ENCODE results near the gene MIA.
A peak's percentile ranks its signal among the peaks of the same experiment; 100 is the strongest.
"Not testable (repeated sequence)": the region's sequence is repeated elsewhere in the genome, so short reads cannot be mapped to it uniquely, and the experiment has no call there.

Gene MIA

GRCh38 chr19:40804783-40805242 is 29.5 kb downstream of the MIA start:
- DNase-seq, result no peak

GRCh38 chr19:40805258-40805868 is 30.0 kb downstream of the MIA start:
- no peak for DNase-seq

GRCh38 chr19:40806423-40807146 is 31.3 kb downstream of the MIA start:
- peak; percentile 42 for DNase-seq

GRCh38 chr19:40807147-40808020 is 32.1 kb downstream of the MIA start:
- no peak for DNase-seq

- no peak for DNase-seq
Observed at GRCh38 chr19:40808021-40808325, 32.7 kb downstream of the MIA start.

GRCh38 chr19:40808497-40808896 is 33.2 kb downstream of the MIA start:
- no peak for DNase-seq

GRCh38 chr19:40809358-40810086 is 34.2 kb downstream of the MIA start:
- DNase-seq, result no peak

GRCh38 chr19:40810160-40810559 is 34.8 kb downstream of the MIA start:
- no peak for DNase-seq

- not testable (repeated sequence) for DNase-seq
Observed at GRCh38 chr19:40810649-40811408, 35.5 kb downstream of the MIA start.

GRCh38 chr19:40811478-40812341 is 36.4 kb downstream of the MIA start:
- DNase-seq, result no peak

GRCh38 chr19:40812571-40812970 is 37.2 kb downstream of the MIA start:
- DNase-seq, result not testable (repeated sequence)

GRCh38 chr19:40813182-40813581 is 37.9 kb downstream of the MIA start:
- no peak for DNase-seq

GRCh38 chr19:40815223-40815622 is 39.9 kb downstream of the MIA start:
- DNase-seq, result no peak

- DNase-seq, result peak; percentile 64
Observed at GRCh38 chr19:40818480-40819399, 43.4 kb downstream of the MIA start.

- DNase-seq, result peak; percentile 44
Observed at GRCh38 chr19:40819479-40820234, 44.3 kb downstream of the MIA start.

GRCh38 chr19:40822161-40822560 is 46.8 kb downstream of the MIA start:
- no peak for DNase-seq

GRCh38 chr19:40822704-40823553 is 47.6 kb downstream of the MIA start:
- DNase-seq, result not testable (repeated sequence)

GRCh38 chr19:40824916-40825315 is 49.6 kb downstream of the MIA start:
- not testable (repeated sequence) for DNase-seq
